ENCODE data around the gene HMOX1.

- no peak for TF ChIP-seq POLR2A (IDR thresholded peaks at IDR 0.05)
- TF ChIP-seq, protein P1, sequence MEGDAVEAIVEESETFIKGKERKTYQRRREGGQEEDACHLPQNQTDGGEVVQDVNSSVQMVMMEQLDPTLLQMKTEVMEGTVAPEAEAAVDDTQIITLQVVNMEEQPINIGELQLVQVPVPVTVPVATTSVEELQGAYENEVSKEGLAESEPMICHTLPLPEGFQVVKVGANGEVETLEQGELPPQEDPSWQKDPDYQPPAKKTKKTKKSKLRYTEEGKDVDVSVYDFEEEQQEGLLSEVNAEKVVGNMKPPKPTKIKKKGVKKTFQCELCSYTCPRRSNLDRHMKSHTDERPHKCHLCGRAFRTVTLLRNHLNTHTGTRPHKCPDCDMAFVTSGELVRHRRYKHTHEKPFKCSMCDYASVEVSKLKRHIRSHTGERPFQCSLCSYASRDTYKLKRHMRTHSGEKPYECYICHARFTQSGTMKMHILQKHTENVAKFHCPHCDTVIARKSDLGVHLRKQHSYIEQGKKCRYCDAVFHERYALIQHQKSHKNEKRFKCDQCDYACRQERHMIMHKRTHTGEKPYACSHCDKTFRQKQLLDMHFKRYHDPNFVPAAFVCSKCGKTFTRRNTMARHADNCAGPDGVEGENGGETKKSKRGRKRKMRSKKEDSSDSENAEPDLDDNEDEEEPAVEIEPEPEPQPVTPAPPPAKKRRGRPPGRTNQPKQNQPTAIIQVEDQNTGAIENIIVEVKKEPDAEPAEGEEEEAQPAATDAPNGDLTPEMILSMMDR (IDR thresholded peaks at IDR 0.05 in 4 of 5, conservative IDR thresholded peaks at IDR 0.05 in 1 of 5): no peak
These were observed 3.6 kb downstream of the HMOX1 start for GRCh38 chr22:35384527-35384926.
